DMS53 treated with DMSO at 0.1 percent for 48 hours (cell line): ENCODE data around the gene NUP205.
A peak's percentile ranks its signal among the peaks of the same experiment; 100 is the strongest.

Experiments
- DNase-seq: peaks from one replicate; lab custom pipeline; 2025; ENCODE audit not compliant: unreplicated experiment; lab: John Stamatoyannopoulos, UW

NUP205 gene

GRCh38 chr7:135538376-135538775 lies 19.3 kb upstream of the NUP205 start:
- DNase-seq = no peak

- DNase-seq = no peak
Observed at GRCh38 chr7:135539629-135540028, 18.1 kb upstream of the NUP205 start.

DNA sequence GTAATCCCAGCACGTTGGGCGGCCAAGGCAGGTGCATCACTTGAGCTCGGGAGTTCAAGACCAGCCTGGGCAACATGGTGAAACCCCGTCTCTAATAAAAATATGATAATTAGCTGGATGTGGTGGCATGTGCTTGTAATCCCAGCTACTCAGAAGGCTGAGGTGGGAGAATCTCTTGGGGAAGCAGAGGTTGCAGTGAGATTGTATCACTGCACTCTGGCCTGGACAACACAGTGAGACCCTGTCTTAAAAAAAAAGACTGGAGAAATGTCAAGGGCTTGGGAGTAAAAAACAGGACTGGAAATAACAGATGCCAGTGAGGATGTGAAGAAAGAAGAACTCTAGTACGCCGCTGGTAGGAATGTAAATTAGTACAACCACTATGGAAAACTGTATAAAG lies 16.7 kb upstream of the NUP205 start:
- no peak for DNase-seq

- no peak for DNase-seq
Observed at GRCh38 chr7:135550196-135550595, 7.5 kb upstream of the NUP205 start.

DNA sequence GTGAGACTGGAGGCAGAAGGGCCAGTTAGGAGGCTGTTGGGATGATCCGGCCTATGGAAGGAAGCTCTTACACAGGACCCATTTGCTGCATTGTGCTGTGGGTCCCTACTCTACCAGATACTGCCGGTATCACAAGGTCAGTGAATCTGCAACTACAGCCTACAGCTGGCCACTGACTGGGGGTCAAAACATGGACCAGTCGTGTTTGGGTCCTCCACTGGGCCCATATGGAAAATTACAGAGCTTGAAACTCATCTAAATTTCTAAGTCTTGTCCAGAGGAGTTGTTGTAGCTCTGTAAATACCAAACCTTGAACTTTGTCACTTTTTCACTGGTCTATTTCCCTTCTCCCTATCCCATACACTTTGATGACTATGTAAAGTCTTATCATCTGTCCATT lies 5.6 kb upstream of the NUP205 start:
- no peak for DNase-seq

DNA sequence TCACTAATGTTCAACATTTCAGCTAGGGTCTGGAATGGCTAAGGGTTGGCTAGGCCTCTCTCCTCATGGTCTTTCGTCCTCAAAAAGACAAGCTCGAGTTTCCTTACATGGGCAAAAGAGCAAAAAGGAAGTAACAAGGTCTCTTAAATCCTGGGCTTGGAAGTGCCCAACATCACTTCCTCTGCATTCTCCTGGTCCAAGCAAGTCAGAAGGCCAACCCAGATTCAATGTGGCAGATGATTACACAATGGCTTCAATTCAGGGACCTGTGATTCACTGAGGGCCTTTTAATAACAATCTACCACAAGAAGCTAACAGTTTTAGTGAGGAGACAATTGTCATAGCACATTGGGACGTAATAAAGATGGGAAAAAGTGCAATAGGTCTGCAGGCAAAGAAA lies 4.4 kb upstream of the NUP205 start:
- DNase-seq = no peak

DNA sequence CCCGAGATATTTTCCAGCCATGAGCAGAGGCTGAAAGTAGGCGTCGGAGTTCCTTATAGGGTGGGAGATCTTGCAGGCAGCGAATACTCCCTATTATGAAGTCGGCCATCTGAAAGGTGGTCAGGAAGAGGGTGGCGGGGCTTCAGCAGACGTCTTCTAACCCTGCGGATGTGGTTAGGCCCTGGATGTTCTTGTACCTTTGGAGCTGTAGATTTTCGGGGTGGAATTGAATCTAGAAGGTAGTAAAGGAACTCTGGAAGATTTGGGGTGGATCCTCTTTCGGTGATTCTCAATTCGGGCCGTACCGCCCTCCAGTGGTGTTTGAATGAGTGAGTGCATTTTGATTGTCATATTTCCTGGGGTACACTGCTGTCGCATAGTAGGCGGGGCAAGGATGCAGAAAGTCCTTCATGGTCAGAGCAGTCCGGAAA lies 635 bp downstream of the NUP205 start:
- peak; percentile 64 for DNase-seq

DNA sequence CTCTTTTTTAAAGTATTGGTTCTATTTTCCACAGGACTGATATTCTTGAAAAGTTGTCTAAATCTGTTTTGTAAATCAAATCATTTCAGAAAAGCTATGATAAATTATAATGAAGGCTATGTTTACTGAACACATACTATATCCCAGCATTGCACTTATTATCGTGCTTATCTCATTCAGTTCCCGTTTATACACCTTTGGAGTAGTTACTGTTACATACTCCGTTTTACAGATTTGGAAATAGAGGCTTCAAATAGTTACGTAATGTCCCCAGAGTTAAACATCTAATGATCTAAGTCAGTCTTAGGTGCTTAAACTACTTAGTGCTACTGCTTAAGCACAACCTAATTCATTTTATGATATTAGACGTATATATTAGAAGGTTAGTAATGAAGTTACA lies 1.2 kb downstream of the NUP205 start:
- DNase-seq = no peak

DNA sequence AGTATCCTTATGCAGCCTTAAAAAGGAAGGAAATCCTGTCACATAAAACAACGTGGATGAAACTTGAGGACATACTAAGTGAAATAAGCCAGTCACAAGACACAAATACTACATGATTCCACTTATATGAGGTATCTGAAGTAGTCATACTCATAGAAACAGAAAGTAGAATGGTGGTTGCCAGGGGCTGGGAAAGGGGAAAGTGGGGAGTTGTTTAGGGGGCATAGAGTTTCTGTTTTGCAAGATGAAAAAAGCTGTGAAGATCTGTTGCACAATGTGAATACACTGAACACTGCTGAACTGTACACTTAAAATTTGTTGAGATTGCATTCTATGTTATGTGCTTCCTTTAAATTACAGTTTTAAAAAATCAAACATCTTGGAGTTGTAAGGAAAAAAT lies 2.9 kb downstream of the NUP205 start:
- no peak for DNase-seq

GRCh38 chr7:135562720-135563119 lies 5.0 kb downstream of the NUP205 start:
- no peak for DNase-seq

GRCh38 chr7:135571834-135572233 lies 14.1 kb downstream of the NUP205 start:
- no peak for DNase-seq

- no peak for DNase-seq
Observed at GRCh38 chr7:135573541-135573940, 15.8 kb downstream of the NUP205 start.

GRCh38 chr7:135575296-135575695 lies 17.6 kb downstream of the NUP205 start:
- no peak for DNase-seq

- DNase-seq = no peak
Observed at GRCh38 chr7:135578569-135578968, 20.9 kb downstream of the NUP205 start.

- no peak for DNase-seq
Observed at GRCh38 chr7:135584362-135585353, 26.9 kb downstream of the NUP205 start.

DNA sequence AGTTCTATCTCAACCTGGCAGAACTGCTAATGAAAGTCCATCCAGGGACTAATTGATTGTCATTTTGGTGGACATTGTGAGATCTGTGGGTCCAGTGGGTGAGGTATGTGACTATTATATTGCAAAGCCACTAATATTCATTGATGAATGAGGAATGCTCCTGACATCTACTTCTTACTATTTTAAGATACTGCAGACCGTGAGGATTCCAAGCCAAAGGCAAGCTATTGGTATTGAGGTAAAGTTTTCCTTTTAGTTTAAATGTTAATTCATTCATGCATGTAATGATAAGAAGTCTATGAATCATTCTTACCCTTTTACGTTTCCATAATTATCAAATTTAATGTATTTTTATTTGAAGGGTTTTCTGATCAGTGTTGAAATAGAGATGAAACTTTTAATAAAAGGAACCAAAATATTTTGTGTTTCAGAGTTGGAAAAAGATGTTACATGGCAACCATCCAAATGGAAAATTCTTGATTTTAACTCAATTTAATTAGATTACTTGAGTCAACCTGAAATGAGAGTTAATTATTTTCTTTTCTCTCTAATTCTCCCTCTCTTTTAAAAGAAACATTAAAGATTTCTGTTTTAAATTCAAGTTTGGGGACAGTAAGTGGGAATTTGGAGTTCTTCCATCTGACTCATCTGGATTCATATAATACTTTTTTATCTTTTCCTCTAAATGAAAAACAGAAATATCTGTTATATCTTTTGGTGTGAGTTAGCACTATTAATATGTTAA lies 39.6 kb downstream of the NUP205 start:
- DNase-seq = no peak

GRCh38 chr7:135597926-135598305 lies 40.2 kb downstream of the NUP205 start:
- no peak for DNase-seq

- DNase-seq = no peak
Observed at GRCh38 chr7:135599471-135599870, 41.8 kb downstream of the NUP205 start.

- no peak for DNase-seq
Observed at GRCh38 chr7:135600226-135600625, 42.5 kb downstream of the NUP205 start.

DNA sequence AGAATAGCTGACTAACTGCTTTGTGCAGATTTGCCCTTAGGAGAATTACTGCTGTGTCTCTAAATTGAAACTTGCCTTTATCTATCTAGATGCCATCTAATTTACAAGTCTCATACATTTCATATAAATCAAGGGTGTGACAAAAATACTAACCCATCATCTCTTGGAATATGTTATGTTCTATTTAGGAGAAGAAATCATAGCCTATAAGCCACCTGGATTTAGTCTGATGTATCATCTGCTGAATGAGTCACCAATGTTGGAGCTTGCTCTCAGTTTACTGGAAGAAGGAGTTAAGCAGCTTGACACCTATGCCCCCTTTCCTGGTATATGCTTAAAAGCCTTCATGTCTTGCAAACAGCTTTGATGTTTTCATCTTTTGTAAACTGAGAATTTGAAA lies 43.5 kb downstream of the NUP205 start:
- DNase-seq = no peak

- no peak for DNase-seq
Observed at GRCh38 chr7:135602304-135602703, 44.6 kb downstream of the NUP205 start.

DNA sequence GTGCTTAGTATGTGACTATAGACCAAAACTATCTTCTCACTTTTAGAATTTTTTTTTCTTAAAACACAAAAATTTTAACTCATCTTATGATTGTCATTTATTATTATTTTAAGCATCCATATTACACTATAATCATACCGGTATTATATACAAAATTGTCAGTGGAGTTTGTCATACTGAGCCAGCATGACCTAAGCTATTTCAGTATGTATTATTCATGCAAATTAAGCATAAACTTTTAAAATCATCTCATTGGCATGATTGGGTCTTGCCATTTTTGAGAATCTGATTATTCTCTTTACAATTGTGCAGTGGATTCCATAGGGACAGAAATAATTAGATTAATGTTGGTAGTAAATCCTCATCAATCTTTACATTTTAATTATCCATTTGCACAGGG lies 58.4 kb downstream of the NUP205 start:
- DNase-seq = no peak
